GM12892 (cell line): ENCODE data around the gene CDH4.

ENCODE experiments used
- POLR2A ChIP-seq: IDR thresholded peaks from 2 replicates; pipeline ENCODE4 v1.6.1; 2011; ENCODE audit warnings: low read depth, low read length, control low read depth
- POLR2AphosphoS5 ChIP-seq: IDR thresholded peaks from 2 replicates; pipeline ENCODE4 v1.6.1; 2011; ENCODE audit warnings: low read depth, low read length, control low read depth
- TAF1 ChIP-seq: IDR thresholded peaks from 2 replicates; pipeline ENCODE4 v1.6.1; 2011; ENCODE audit warnings: low read depth, mild to moderate bottlenecking, control low read depth, low read length, borderline replicate concordance

GRCh38 chr20:61298661-61299060, 46.6 kb downstream of the CDH4 start:
- TF ChIP-seq POLR2A (no peak), POLR2AphosphoS5 (no peak), TAF1 (no peak)
